HG03457 (cell line): ENCODE data around the gene MAN2A2.
A peak's percentile ranks its signal among the peaks of the same experiment; 100 is the strongest.
"Not testable (repeated sequence)": the region's sequence is repeated elsewhere in the genome, so short reads cannot be mapped to it uniquely, and the experiment has no call there.

ENCODE experiments used
- ATAC-seq: cut with Tn5 transposase; IDR thresholded peaks from one replicate; pipeline ENCODE4 v1.9.1; 2021; ENCODE audit warnings: moderate number of reproducible peaks; ENCODE audit not compliant: unreplicated experiment

The MAN2A2 gene

DNA sequence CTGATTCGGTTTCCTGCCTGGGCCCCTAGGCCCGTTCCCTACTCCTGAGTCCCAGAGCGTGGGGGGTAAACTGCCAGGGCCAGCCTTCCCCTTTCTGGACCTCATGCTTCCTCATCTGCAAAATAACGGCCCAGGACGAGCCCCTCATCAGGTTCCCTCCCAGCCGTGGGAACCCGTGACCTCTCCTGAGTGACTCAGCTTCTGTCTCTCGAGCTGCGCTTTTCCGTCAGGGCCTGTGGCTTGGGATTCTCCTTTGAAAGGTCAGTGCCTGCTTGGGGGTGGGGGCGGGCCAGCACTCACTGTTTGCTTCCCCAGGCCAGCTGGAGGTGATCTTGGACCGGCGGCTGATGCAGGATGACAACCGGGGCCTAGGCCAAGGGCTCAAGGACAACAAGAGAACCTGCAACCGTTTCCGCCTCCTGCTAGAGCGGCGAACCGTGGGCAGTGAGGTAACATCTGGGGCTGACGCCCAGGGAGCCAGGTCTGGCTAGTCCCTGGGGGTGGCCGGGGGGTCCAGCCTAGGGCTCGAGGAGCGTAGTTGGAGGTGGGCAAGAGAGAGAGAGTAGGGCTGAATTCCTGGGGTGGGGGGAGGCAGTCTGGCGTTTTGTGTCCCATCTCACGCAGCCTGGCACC lies 12.8 kb downstream of the MAN2A2 start:
- no peak for ATAC-seq

DNA sequence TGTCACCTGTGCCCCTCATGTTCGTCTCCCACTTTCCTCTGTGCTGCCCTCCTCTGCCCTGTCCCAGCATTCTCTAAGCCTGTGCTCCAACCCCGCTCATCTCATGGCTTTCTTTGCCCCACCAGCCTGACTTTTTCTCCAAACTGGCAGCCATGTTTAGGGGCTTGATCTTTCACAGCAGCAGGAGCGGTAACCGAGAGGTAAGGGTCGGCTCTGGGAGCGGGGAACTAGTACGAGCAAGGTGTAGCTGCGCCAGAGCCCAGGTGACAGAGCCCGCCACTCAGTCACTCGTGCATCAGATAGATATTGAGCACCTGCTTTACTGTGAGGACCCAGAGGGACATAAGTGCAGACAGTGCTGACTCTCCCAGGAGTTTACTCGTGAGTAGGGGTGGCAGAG lies 13.4 kb downstream of the MAN2A2 start:
- no peak for ATAC-seq

DNA sequence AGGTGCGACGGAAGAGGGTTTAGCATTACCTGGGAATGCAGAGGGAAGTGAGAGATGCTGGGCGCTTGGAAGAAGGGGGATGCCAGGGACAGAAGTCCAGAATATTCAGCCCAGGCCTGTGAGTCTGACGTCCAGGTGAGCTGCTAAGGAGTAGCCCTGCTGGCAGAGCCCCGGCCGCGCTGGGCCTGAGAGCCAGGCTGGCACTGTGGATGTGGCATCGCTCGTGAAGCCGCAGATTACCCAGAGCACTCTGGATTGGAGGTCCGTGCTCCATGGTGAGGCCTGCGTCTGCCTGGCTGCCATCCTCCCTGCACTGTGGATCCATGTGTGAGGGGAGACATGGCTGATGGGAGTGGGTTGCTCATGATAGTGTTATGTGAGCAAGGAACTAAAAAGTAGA lies 14.5 kb downstream of the MAN2A2 start:
- ATAC-seq = no peak

DNA sequence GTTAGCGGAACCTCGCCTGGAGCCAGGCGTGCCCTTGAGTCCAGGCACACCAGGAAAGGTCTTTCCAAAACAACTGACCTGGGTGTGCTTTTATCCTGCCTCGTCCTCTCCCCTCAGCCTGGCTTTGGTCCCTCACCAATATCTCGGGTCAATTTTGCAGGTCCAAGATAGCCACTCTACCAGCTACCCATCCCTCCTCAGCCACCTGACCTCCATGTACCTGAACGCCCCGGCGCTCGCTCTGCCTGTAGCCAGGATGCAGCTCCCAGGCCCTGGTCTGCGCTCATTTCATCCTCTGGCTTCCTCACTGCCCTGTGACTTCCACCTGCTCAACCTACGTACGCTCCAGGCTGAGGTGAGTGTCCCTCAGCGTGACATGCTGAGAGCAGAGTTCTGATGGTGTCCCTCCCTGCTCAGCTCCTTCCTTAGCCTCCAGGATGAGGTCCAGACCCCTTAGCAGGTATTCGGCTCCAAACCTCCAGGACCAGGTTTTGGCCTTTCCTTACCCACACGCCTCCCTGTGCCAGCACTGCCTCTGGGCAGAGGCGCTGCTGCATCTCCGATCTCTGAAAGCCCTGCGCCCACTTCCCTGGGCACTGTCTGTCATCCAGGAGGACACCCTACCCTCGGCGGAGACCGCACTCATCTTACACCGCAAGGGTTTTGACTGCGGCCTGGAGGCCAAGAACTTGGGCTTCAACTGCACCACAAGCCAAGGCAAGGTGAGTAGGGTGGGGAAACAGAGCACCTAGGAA lies 15.1 kb downstream of the MAN2A2 start:
- ATAC-seq = no peak

DNA sequence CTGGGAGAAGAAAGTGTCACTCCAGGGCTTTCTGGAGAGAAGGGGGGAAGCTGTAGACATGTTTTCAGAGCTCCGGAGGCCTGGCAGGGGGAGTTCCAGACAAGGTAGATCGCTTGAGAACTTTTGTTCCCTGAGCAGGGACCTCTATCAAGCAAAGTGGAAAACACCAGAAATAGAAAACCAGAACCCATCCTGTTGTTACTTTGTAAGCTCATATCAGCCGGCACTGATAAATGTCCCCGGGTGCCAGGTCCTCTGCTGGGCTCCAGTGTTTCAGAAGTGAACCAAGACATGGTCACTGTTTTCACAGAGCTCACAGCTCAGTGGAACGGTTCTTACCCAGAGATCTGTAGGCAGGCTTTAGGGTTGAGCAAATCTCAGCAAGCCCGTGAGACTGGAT lies 15.7 kb downstream of the MAN2A2 start:
- no peak for ATAC-seq

DNA sequence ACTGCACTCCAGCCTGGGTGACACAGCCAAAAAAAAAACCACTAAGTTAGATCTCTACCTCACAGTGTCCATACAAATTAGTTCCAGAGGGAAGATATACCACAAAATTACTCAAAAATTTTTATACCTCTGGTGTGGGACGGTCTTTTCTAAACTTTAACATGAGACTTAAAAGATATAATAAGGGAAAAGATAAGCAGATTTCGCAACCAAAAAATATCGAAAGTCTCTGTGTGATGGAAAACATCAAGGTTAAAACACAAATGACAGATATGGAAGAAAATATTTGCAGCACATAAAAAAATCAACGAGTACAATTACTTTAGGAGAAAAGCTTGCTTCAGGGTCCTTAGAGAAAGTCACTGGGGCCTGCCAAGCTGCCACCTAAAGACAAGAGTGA lies 18.8 kb downstream of the MAN2A2 start:
- ATAC-seq = no peak

DNA sequence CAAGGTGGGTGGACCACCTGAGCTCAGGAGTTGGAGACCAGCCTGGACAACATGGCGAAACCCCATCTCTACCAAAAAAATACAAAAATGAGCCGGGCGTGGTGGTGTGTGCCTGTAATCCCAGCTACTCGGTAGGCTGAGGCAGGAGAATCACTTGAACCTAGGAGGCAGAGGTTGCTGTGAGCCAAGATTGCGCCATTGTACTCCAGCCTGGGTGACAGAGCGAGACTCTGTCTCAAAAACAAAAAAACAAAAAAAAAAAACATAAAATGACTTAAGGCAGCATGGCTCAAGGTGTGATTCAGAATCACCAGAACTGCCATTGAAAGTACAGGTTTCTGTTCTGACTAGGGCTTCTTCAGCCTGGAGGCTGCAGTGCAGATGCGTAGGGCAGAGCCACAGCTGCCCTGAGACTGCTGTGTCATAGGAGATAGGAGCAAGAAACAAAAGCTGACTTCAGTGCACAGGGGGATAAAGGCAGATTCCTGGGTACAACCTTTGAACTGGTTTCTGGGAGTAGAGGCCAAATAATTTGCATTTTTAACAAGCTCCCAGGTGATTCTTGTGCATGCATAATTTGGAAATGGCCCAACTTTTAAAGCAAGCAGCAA lies 19.7 kb downstream of the MAN2A2 start:
- ATAC-seq = not testable (repeated sequence)

DNA sequence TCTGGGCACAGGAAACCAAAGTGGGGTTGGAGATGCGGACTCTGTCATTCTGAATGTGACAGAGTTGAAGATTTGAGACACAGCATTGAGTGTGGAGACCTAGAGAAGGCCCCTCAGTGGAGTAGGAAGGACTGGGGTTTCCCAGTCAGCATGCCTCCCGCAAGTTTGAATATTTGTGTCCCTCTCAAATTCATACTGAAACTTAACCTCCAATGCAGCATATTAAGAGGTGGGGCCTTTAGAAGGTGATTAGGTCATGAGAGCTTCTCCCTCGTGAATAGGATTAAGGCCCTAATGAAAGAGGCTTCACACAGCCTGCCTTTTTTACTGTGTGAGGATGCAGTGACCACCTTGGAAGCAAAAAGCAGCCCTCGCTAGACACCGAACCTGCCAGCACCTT lies 21.3 kb downstream of the MAN2A2 start:
- peak; percentile 67 for ATAC-seq

DNA sequence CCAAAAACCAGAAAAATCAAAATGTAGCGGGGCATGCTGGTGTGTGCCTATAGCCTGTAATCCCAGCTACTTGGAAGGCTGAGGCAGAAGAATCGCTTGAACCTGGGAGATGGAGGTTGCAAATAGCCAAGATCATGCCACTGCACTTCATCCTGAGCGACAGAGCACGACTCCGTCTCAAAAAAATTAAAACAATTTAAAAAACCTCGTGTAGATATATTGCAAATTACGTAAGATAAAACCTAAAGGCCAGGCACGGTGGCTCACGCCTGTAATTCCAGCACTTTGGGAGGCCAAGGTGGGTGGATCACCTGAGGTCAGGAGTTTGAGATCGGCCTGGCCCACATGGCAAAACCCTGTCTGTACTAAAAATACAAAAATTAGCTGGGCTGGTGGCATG lies 23.7 kb downstream of the MAN2A2 start:
- not testable (repeated sequence) for ATAC-seq

DNA sequence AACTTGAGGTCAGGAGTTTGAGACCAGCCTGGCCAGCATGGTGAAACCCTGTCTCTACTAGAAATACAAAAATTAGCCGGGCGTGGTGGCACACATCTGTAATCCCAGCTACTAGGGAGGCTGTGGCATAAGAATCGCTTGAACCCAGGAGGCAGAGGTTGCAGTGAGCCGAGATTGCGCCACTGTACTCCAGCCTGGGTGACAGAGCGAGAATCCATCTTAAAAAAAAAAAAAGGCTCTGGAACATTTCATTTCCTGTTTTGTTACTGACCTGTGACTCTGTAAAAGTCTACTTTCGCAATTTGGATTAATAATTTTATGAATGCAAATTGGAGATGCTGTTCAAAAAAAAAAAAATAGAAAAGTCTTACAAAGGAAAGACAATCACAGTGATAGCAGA lies 25.0 kb downstream of the MAN2A2 start:
- ATAC-seq = not testable (repeated sequence)

DNA sequence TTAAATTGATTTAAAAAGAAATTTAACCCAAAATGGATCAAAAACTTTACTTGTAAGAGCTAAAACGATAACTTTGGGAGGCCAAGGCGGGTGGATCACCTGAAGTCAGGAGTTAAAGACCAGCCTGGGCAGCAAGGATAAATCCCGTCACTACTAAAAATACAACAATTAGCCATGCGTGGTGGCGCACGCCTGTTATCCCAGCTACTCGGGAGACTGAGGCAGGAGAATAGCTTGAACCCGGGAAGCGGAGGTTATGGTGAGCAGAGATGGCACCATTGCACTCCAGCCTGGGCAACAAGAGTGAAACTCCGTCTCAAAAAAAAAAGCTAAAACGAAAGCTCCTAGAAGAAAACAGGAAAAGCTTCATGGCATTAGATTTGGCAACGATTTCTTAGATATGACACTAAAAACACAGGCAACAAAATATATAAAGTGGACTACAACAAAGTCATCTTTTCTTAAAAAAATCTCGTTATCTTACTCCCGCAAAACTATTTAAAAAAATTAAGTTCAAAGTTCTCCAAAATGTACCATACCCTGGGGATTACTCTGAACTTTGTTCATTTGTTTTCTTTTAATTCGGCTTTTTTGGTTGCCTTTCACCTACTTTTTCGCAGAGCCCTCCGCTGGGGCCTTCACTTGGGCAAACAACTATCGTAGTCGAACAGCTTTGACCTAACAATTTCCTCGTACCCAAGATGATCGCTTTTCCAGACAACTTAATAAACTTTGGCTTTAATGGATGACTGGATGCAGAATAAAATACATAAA lies 26.3 kb downstream of the MAN2A2 start:
- ATAC-seq = no peak

DNA sequence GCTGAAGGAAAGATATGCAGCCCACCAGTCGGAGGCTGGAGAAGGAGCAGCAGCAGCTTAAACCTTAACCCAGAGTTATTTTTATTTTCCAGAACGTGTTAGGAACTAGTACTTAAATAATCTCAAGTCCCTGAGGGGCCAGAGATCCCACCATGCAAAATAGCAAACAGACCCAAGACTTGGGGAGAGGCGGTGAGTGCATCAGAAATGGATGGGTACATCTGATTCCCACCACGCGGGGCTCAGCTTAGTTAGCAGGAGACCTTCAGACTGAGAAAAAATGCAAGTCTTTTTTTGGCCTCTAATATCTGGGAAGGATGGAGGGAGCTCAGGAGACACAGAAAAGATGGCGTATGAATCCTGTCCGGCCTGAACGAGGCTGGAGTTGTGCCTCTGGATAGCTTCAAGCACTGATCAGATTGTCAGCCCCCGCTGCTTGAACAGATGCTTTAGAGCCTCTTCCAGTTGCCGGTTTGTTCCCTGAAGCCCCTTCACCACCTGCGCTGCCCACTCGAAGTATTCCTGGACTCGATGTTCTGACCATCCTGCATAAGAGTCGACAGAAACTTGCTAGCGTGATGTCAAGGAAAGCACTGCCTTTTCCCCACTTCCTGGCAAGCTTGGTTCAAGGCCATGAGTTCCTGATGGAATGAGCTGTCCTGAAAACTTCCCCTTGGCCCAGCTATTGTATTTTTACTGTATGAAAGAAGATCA lies 27.9 kb downstream of the MAN2A2 start:
- no peak for ATAC-seq

DNA sequence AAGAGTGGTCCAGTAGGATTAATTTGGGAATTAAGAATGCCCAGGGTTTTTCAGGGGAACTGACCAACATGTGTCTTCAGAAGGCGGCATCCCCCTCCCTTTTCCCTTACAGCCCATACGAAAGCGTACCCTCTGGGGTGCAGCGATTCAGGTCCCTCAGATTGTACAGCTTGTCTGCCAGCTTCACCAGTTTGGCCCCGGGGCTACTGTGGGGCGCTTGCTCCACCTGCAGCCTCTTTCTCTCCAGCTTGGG lies 28.4 kb downstream of the MAN2A2 start:
- no peak for ATAC-seq

DNA sequence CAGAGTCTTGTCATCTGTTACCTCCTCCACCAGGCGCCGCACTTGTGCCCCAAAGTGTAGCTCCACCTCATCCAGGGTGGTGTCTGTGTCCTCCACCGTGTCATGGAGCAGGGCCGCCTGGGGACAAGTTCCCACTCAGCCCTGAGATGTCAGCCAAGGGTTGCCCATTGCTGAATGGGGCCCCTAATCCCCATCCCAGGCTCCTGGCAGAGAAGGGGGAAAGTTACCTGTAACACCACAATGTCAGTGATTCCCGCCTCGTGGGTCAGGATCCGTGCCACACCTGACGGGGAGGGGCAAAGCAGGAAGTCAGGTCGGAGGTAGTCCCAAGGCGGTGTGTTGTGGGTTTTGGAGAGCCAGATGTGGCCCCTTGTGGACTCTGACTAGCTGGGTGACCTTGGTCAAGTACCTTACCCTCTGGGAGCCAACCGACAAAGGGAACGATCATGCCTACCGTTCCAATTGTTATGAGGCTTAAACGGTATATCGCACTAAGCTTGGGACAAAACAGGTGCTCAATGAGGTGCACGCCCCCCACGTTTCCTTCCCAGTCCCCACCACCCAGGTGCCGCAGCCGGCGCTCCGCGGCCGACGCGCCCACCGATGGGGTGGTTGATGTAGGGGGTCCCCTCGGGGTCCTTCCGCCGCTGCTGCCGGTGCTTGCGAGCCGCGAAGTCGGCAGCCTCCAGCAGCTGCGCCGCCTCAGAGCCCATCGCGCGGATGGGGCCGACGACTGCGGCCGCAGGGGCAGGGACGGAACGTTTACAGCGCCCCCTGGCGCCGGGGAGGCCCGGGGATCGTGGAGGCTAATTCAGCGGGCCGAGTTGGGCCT lies 28.9 kb downstream of the MAN2A2 start, which contains the start of gene HDDC3:
Gene HDDC3 (minus strand): TSS at position 722 of the 832 bp plus-strand sequence. CDS start 9 bp downstream, at position 713.
- peak; percentile 38 for ATAC-seq

DNA sequence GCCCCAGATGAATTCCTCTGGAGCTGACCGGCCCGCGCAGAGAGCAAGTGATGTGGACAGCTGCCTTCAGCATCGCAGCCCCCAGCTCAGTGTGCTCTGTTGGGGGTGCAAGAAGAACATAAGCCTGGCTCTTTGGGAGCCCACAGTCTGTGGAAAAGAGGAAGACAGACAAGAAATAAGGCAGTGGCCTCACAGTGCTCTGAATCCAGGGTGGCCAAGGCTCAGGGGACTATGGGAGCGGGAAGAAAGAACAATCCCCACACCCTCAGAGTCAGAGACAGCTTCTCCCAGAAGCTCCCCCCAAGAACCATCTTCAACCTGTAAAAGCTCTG lies 29.5 kb downstream of the MAN2A2 start:
- ATAC-seq = no peak

DNA sequence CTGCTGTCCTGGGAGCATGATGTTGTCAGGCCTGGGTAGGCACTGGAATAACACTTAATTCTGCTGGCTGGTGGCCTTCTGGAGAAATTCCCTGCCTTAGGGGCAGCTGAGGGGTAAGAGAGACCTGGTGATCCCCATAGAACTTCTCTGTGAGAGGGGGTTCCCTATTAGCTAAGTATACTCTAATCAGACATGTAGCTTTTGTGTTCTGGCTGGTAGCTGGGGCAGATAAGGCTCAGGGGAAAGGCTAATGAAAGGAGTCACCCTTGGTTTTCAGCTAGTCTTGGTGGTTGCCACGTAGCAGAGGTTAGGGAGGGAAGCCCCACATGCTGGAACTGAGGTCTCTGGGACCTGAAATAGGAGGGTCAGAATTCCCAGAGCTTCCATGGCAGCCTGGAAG lies 30.2 kb downstream of the MAN2A2 start:
- no peak for ATAC-seq

DNA sequence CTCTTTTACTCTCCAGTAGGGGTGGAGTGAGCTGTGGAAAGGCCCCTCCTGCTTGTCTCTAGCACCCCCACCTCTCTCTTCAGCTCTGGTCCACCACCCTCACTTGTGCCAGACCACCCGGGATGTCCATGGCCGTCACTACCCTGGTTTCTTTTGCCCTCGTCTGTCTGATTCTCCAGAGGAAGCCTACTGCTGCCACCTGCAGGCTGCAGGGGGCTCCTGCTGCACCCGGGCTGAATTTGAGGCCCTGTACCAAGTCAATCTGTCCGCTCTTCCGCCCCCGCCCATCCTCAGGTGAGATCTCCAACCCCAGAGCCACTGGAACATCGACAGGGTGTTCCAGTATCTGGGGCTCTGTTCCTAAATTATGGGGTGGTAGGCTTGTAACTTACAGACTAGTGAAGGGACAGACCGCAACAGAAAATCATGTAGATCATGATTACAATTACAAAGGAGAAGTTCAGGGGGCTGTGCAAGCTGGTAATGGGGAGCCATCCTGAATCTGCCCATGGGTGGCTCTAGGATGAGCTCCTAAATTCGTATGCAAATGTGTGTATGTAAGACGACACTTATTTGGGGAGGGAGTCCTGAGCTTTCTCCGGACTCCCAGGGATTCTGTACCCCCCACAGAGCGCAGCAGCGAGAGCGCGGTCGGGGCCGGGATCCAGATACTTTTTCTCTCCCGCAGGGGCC lies 31.3 kb downstream of the MAN2A2 start:
- ATAC-seq = peak; percentile 27

DNA sequence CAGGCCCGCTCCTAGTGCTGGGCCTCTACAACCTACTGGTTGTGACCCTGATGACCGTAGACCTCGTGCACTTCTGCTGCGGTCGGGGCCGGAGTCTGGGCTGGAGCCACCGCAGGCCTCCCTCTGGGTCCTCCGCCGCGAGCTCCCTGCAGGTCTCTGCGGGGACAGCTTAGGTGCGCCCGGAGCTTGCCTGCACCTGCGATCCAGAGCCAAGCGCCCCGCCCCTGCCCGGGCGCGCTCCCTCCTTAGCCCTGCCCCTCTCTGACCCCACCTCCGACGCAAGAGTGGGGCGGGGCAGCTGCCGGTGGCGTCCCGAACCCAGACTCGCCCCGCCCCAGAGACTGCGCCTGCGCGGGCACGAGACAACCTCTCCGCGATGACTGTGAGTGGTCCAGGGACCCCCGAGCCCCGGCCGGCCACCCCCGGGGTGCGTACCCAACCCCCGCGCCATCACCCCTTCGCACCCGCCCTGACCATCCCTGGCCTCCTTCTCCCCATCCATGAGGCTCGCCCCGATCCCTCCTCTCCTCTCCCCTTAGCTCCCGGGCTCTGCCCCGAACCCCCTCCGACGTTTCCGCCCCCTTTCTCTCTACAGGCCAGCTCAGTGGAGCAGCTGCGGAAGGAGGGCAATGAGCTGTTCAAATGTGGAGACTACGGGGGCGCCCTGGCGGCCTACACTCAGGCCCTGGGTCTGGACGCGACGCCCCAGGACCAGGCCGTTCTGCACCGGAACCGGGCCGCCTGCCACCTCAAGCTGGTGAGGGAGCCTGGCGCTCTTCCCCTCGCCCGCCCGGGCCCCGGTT lies 32.0 kb downstream of the MAN2A2 start, which contains the start of gene UNC45A:
Gene UNC45A (plus strand): TSS at position 337 of the 803 bp plus-strand sequence. CDS start 40 bp downstream, at position 377.
- peak; percentile 42 for ATAC-seq

DNA sequence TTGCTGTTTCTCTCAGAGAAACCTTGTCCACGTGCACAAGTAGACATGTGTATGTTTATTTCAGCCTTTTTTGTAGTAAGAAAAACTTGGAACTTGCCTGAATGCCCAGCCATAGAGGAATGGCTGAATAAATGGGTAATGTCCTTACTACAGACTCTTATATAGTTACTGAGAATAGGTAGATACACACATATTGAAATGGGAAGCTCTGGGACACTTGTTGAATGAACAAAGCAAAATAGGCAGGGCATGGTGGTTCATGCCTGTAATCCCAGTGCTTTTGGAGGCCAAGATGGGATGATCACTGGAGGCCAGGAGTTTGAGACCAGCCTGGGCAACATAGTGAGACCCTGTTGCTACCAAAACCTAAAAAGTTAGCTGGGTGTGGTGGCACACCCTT lies 33.7 kb downstream of the MAN2A2 start:
- ATAC-seq = no peak
